ENCODE results near the gene RFTN1. TPM values are rescaled to one million over a fixed set of nuclear protein-coding genes. Genes with fewer than 3 reads are reported as not detected.

RFTN1 gene
- total and polyA plus RNA-seq, 10 of the 15 experiments (the other 5 are each of a cell fraction or from before 2014, with no cell fraction given): 20.6 to 213 (median 147) TPM

GRCh38 chr3:16297997-16298885, 215.3 kb downstream of the RFTN1 start:
- SMC1A ChIA-PET (ENCODE audit: uncharacterized antibody, unreplicated experiment): no interaction called here
- Histone ChIP-seq H4K20me1 (ENCODE audit: control insufficient read depth, insufficient read depth) (no peaks in the 10 kb centered on the region), H3K79me2 (ENCODE audit: control insufficient read depth, insufficient read depth, low read length) (no peaks in the 10 kb centered on the region; the same call in 1 of the 2 replicates), H3K4me2 (ENCODE audit: control insufficient read depth, insufficient read depth) (no peak overlapping the region), H3K4me1 (ENCODE audit: control insufficient read depth, insufficient read depth, low read length) (peaks cover 25% of the 10 kb centered on the region), H2AFZ (ENCODE audit: control insufficient read depth, low read depth, low read length) (no peak overlapping the region), H3K9me3 (replicated peaks; ENCODE audit: control insufficient read depth, insufficient read depth, low read length) (peaks cover 5% of the 10 kb centered on the region), H3K9ac (ENCODE audit: control insufficient read depth, insufficient read depth, low read length) (no peak overlapping the region), H3K27ac (ENCODE audit: control insufficient read depth, insufficient read depth) (no peak overlapping the region), H3K27me3 (replicated peaks in 1 of 2; ENCODE audit: control insufficient read depth in 2 of 2, insufficient read depth in 2 of 2, low read length in 1 of 2) (no peaks in the 10 kb centered on the region), H3K4me3 (no peak overlapping the region), H3K36me3 (ENCODE audit: control insufficient read depth in 2 of 2, insufficient read depth in 2 of 2, low read length in 1 of 2) (peaks cover 1 to 20% of the 10 kb centered on the region in 2 experiments)
- FAIRE-seq (no peak), ATAC-seq (no peak; the same call in 2 of the 3 replicates), DNase-seq (ENCODE audit: low read depth, low spot score) (no peak)
- WGBS (ENCODE audit: insufficient coverage, insufficient replicate concordance, low lambda C conversion rate, missing lambda C conversion rate): 92% methylated on average over 9 of the region's 9 CpGs
- POLR2A ChIA-PET: interaction anchor here (0.5 kb wide), 1 partner anchor 237 kb away, joined by 4 read pairs; no protein-coding TSS in a partner anchor
- RAD21 ChIA-PET (ENCODE audit: unreplicated experiment): interaction anchor here (0.6 kb wide), 1 partner anchor 259 kb away, joined by 3 read pairs; no protein-coding TSS in a partner anchor
- in situ Hi-C loops (cut with MboI) (loop anchor here (25.0 kb wide), 2 partner anchors 739 to 914 kb away; no protein-coding TSS in a partner anchor), intact Hi-C loops (cut with micrococcal nuclease; ENCODE audit: unreplicated experiment) (loop anchor here (10.0 kb wide), 1 partner anchor 527 kb away; no protein-coding TSS in a partner anchor)
- 0 out of 3 replicates have a peak, but pooled peaks have one; percentile 7 for TF ChIP-seq POU2F2 (IDR thresholded peaks at IDR 0.05; ENCODE audit: borderline replicate concordance, low read depth, low read length)
- no peak for TF ChIP-seq RAD51 (IDR thresholded peaks at IDR 0.05)
- TF ChIP-seq BCLAF1 (IDR thresholded peaks at IDR 0.05): no peak
- no peak for TF ChIP-seq HDGF (IDR thresholded peaks at IDR 0.05)
- TF ChIP-seq MTA2 (IDR thresholded peaks at IDR 0.05; ENCODE audit: low read depth): 0 out of 2 replicates have a peak, but pooled peaks have one; percentile 16
- TF ChIP-seq EGR1 (IDR thresholded peaks at IDR 0.05; ENCODE audit: borderline replicate concordance in 1 of 2, low read depth in 2 of 2, low read length in 2 of 2): no peak
- TF ChIP-seq IRF4 (IDR thresholded peaks at IDR 0.05; ENCODE audit: low read depth, low read length): no peak
- 0 out of 4 replicates have a peak, but pooled peaks of 1 of the 2 experiments have one; percentile 8 for TF ChIP-seq BHLHE40 (IDR thresholded peaks at IDR 0.05; ENCODE audit: borderline replicate concordance in 1 of 2, low read depth in 2 of 2, low read length in 1 of 2)
- no peak for TF ChIP-seq TAF1 (IDR thresholded peaks at IDR 0.05; ENCODE audit: borderline replicate concordance, low read depth, low read length)
- 0 out of 4 replicates have a peak, but pooled peaks of 1 of the 2 experiments have one; percentile 12 for TF ChIP-seq IKZF2 (IDR thresholded peaks at IDR 0.05)
- TF ChIP-seq SMAD1 (IDR thresholded peaks at IDR 0.05; ENCODE audit: low read depth, partially characterized antibody): no peak
- no peak for TF ChIP-seq ESRRA (IDR thresholded peaks at IDR 0.05; ENCODE audit: low read length)
- TF ChIP-seq POLR2AphosphoS5 (IDR thresholded peaks at IDR 0.05; ENCODE audit: low read length): peak; percentile 75
- no peak for TF ChIP-seq IRF5 (IDR thresholded peaks at IDR 0.05; ENCODE audit: borderline replicate concordance)
- no peak for TF ChIP-seq FOS (IDR thresholded peaks at IDR 0.05; ENCODE audit: borderline replicate concordance, extremely low read depth, insufficient read length)
- no peak for TF ChIP-seq NFIC (IDR thresholded peaks at IDR 0.05; ENCODE audit: low read depth, low read length)
- TF ChIP-seq KDM1A (IDR thresholded peaks at IDR 0.05; ENCODE audit: borderline replicate concordance): no peak
- TF ChIP-seq RFX5 (IDR thresholded peaks at IDR 0.05; ENCODE audit: low read depth, low read length): no peak
- TF ChIP-seq RB1 (IDR thresholded peaks at IDR 0.05; ENCODE audit: borderline replicate concordance): no peak
- TF ChIP-seq ZNF274 (IDR thresholded peaks at IDR 0.05; ENCODE audit: insufficient read depth, insufficient read length): no peak
- TF ChIP-seq SREBF2 (IDR thresholded peaks at IDR 0.05; ENCODE audit: low read length): no peak
- CTCF ChIA-PET: no interaction called here
- BruUV-seq (replicated peaks): TSS peak; percentile 12
